Endothelial cell of umbilical vein (primary cell): ENCODE measurements around the gene PEAR1. TPM values are rescaled to one million over a fixed set of nuclear protein-coding genes. Genes with fewer than 3 reads are reported as not detected.

Experiments used
- BruUV-seq: library from RNA; stranded (reverse); fragments of 400-500 nt; replicated peaks from 2 replicates; lab custom pipeline; 2021; lab: Mats Ljungman, UMichigan
- CTCF ChIA-PET: fragments of 300-600, 350-600 bp; sonication (Branson Sonifier 250); formaldehyde crosslinking; loops from one replicate; lab custom pipeline; 2021; ENCODE audit warnings: antibody characterized with exemption, inconsistent platforms; lab: Charles Lee
- POLR2A ChIA-PET: fragments of 300-600, 350-600 bp; sonication (Branson Sonifier 250); formaldehyde crosslinking; loops from one replicate; lab custom pipeline; 2021; ENCODE audit warnings: antibody characterized with exemption, inconsistent platforms; lab: Charles Lee
- DNase-seq: peaks from one replicate; pipeline ENCODE4 v3.0.0-alpha.2; 2011; ENCODE audit warnings: low read depth, low spot score
- FAIRE-seq: peaks from 2 replicates; lab custom pipeline; 2011; peaks lifted over from hg19 to GRCh38; lab: Jason Lieb, UNC
- H2AFZ ChIP-seq: 2 replicates; pipeline ENCODE4 v1.6.0; 2012; ENCODE audit warnings: low read depth, low read length, control low read depth, inconsistent platforms
- H3K27ac ChIP-seq: 2 replicates; pipeline ENCODE4 v1.5.1; 2011; ENCODE audit warnings: low read depth, mild to moderate bottlenecking, control low read depth, low read length, moderate library complexity; ENCODE audit not compliant: insufficient read depth
- H3K27me3 ChIP-seq, 2 experiments: 2 replicates each; pipeline versions ENCODE4 v1.6.0 to v1.6.1; 2011; ENCODE audit warnings: low read length in 2 of 2, mixed read lengths in 1 of 2; ENCODE audit not compliant: control insufficient read depth in 2 of 2, insufficient read depth in 2 of 2
- H3K36me3 ChIP-seq, 2 experiments: 2 replicates in 1 of 2; 3 replicates in 1 of 2; pipeline ENCODE4 v1.5.1; 2011; ENCODE audit warnings: low read length in 2 of 2, mild to moderate bottlenecking in 1 of 2, moderate library complexity in 1 of 2; ENCODE audit not compliant: control insufficient read depth in 2 of 2, insufficient read depth in 2 of 2; ENCODE audit errors: extremely low read depth in 1 of 2
- H3K4me1 ChIP-seq: 3 replicates; pipeline ENCODE4 v1.5.1; 2011; ENCODE audit warnings: mild to moderate bottlenecking, low read length; ENCODE audit not compliant: control insufficient read depth, insufficient read depth; ENCODE audit errors: extremely low read depth
- H3K4me2 ChIP-seq: 2 replicates; pipeline ENCODE4 v1.6.1; 2011; ENCODE audit warnings: low read length, control low read depth, mixed read lengths; ENCODE audit not compliant: insufficient read depth
- H3K4me3 ChIP-seq, 3 experiments: fragments of 200-600 bp in 1 of 3; sonication (generic), shearing (Covaris generic) in 1 of 3; replicated peaks in 1 of 3; 2 replicates each; pipeline ENCODE4 v1.5.1; 2011 to 2016; ENCODE audit warnings: control low read depth in 3 of 3, low read length in 3 of 3, mild to moderate bottlenecking in 2 of 3, inconsistent platforms in 1 of 3, low read depth in 1 of 3, moderate library complexity in 1 of 3; ENCODE audit not compliant: insufficient read depth in 1 of 3
- H3K79me2 ChIP-seq: 2 replicates; pipeline ENCODE4 v1.6.0; 2012; ENCODE audit warnings: low read length, inconsistent platforms; ENCODE audit not compliant: control insufficient read depth, insufficient read depth
- H3K9ac ChIP-seq: replicated peaks from 2 replicates; pipeline ENCODE3; 2011; ENCODE audit warnings: low read length, control low read depth; ENCODE audit not compliant: insufficient read depth; ENCODE audit errors: extremely low read depth
- H3K9me1 ChIP-seq: replicated peaks from 3 replicates; pipeline ENCODE4 v1.6.0; 2011; ENCODE audit warnings: mild to moderate bottlenecking, low read length; ENCODE audit not compliant: control insufficient read depth, insufficient read depth; ENCODE audit errors: extremely low read depth
- H3K9me3 ChIP-seq: replicated peaks from 2 replicates; pipeline ENCODE4 v1.5.1; 2012; ENCODE audit warnings: low read length, inconsistent platforms; ENCODE audit not compliant: control insufficient read depth, insufficient read depth
- H4K20me1 ChIP-seq: replicated peaks from 2 replicates; pipeline ENCODE3; 2011; ENCODE audit warnings: mild to moderate bottlenecking, low read length; ENCODE audit not compliant: control insufficient read depth, insufficient read depth; ENCODE audit errors: extremely low read depth
- EZH2 ChIP-seq: IDR thresholded peaks from 2 replicates; pipeline ENCODE4 v1.6.1; 2012; ENCODE audit warnings: borderline replicate concordance, low read depth, mild to moderate bottlenecking, moderate library complexity, low read length, inconsistent platforms; ENCODE audit not compliant: severe bottlenecking
- FOS ChIP-seq: IDR thresholded peaks from 2 replicates; pipeline ENCODE4 v1.6.1; 2011; ENCODE audit warnings: mild to moderate bottlenecking, low read length, moderate library complexity, borderline replicate concordance; ENCODE audit not compliant: insufficient read depth
- GATA2 ChIP-seq: IDR thresholded peaks from 2 replicates; pipeline ENCODE4 v1.7.0; 2011; ENCODE audit warnings: low read depth, mild to moderate bottlenecking, moderate library complexity, mixed read lengths, low read length; ENCODE audit not compliant: insufficient read length, insufficient read depth
- JUN ChIP-seq: IDR thresholded peaks from 2 replicates; pipeline ENCODE4 v1.6.1; 2011; ENCODE audit warnings: borderline replicate concordance, low read depth; ENCODE audit not compliant: insufficient read length, insufficient read depth
- MYC ChIP-seq: IDR thresholded peaks from one replicate; pipeline ENCODE4 v1.6.1; 2011; ENCODE audit warnings: mild to moderate bottlenecking, low read depth, low read length
- POLR2A ChIP-seq: IDR thresholded peaks from 2 replicates; pipeline ENCODE4 v1.6.1; 2012; ENCODE audit warnings: low read depth, mild to moderate bottlenecking, control low read depth, low read length
- POLR2AphosphoS5 ChIP-seq: IDR thresholded peaks from 2 replicates; pipeline ENCODE4 v1.6.1; 2012; ENCODE audit warnings: low read depth, mild to moderate bottlenecking, control low read depth, low read length, moderate library complexity; ENCODE audit not compliant: insufficient read depth
- dilution Hi-C: fragments of 300-500 bp; cut with MboI; formaldehyde crosslinking; loops from one replicate; pipeline ENCODE4 v1.15.0; 2019; ENCODE audit warnings: low sequenced_read_pairs; ENCODE audit not compliant: extremely low pct_ligation_motif_present
- intact Hi-C: fragments of 100-400 bp; cut with micrococcal nuclease; formaldehyde crosslinking; loops from one replicate; pipeline ENCODE4 v1.10.0; 2022
- polyA plus RNA-seq, 4 experiments: library from polyadenylated mRNA; depleted of rRNA in 3 of 4; stranded (reverse) in 3 of 4; unstranded in 1 of 4; fragments of >200 nt; gene quantifications; 2 replicates each; pipeline versions ENCODE4 v1.2.1 to v1.2.3, GENCODE V29; 2011 to 2012; ENCODE audit warnings: missing spikeins in 1 of 4
- total RNA-seq: library from RNA; stranded (reverse); gene quantifications from 2 replicates; pipeline ENCODE4 v1.2.3, GENCODE V29; 2021
- TF ChIP-seq, protein P1 (sequence below): IDR thresholded peaks from 2 replicates; pipeline ENCODE4 v1.6.1; 2011; ENCODE audit not compliant: insufficient read depth, insufficient read length
- TF ChIP-seq, protein P2 (sequence below), 2 donors: IDR thresholded peaks; 1 replicate in 1 of 2; 2 replicates in 1 of 2; pipeline ENCODE4 v1.5.1; 2011; ENCODE audit warnings: low read length in 2 of 2, mild to moderate bottlenecking in 2 of 2, moderate library complexity in 2 of 2, control low read depth in 1 of 2, inconsistent platforms in 1 of 2, low read depth in 1 of 2; ENCODE audit not compliant: insufficient read depth in 1 of 2; ENCODE audit errors: extremely low read depth in 1 of 2

PEAR1 gene
- total and polyA plus RNA-seq, 2 donors (not counting 3 experiments of a cell fraction or from before 2014, with no cell fraction given): 90.7 to 106 TPM

DNA sequence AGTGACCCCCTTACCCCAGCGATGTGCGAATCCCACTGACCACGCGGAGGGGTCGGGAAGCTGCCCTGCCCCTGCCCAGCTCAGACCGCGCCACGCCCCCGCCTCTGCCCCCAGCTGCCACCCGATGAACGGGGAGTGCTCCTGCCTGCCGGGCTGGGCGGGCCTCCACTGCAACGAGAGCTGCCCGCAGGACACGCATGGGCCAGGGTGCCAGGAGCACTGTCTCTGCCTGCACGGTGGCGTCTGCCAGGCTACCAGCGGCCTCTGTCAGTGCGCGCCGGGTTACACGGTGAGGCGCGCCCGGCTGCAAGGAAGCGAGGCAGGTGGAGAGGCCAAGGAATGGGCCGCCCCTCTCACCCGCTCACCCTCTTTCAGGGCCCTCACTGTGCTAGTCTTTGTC, 15.0 kb downstream of the PEAR1 start:
- no TSS peak for BruUV-seq
- intact Hi-C loops (no loop called here), dilution Hi-C loops (no loop called here)
- no peaks in the 10 kb centered on the region for H4K20me1 ChIP-seq
- no peak overlapping the region for H3K27ac ChIP-seq
- H3K4me1 ChIP-seq: peaks cover 38% of the 10 kb centered on the region
- peaks cover 19 to 62% of the 10 kb centered on the region in 2 experiments for H3K36me3 ChIP-seq
- FAIRE-seq (no peak), DNase-seq (no peak)
- H3K4me3 ChIP-seq: no peak overlapping the region
- no peak overlapping the region for H2AFZ ChIP-seq
- no peak overlapping the region for H3K9ac ChIP-seq
- H3K27me3 ChIP-seq: no peaks in the 10 kb centered on the region
- ChIA-PET POLR2A (no interaction called here), CTCF (interaction anchor here (2.9 to 3.1 kb wide), 2 partner anchors 15 to 19 kb away, joined by 8 to 20 read pairs; partner anchors contain the start of gene PEAR1)
- H3K9me3 ChIP-seq: no peaks in the 10 kb centered on the region
- no peak overlapping the region for H3K4me2 ChIP-seq
- TF ChIP-seq, protein P1, sequence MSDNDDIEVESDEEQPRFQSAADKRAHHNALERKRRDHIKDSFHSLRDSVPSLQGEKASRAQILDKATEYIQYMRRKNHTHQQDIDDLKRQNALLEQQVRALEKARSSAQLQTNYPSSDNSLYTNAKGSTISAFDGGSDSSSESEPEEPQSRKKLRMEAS: no peak
- no peak for TF ChIP-seq POLR2AphosphoS5
- TF ChIP-seq GATA2: no peak
- TF ChIP-seq MYC: no peak
- TF ChIP-seq EZH2: no peak
- no peak for TF ChIP-seq POLR2A
- TF ChIP-seq, protein P2, sequence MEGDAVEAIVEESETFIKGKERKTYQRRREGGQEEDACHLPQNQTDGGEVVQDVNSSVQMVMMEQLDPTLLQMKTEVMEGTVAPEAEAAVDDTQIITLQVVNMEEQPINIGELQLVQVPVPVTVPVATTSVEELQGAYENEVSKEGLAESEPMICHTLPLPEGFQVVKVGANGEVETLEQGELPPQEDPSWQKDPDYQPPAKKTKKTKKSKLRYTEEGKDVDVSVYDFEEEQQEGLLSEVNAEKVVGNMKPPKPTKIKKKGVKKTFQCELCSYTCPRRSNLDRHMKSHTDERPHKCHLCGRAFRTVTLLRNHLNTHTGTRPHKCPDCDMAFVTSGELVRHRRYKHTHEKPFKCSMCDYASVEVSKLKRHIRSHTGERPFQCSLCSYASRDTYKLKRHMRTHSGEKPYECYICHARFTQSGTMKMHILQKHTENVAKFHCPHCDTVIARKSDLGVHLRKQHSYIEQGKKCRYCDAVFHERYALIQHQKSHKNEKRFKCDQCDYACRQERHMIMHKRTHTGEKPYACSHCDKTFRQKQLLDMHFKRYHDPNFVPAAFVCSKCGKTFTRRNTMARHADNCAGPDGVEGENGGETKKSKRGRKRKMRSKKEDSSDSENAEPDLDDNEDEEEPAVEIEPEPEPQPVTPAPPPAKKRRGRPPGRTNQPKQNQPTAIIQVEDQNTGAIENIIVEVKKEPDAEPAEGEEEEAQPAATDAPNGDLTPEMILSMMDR (IDR thresholded peaks at IDR 0.05; ENCODE audit: extremely low read depth in 1 of 2, insufficient read depth in 1 of 2, low read depth in 1 of 2, low read length in 2 of 2): no peak
- TF ChIP-seq FOS: no peak
- no peak for TF ChIP-seq JUN
- H3K9me1 ChIP-seq: no peaks in the 10 kb centered on the region
- peaks cover 57% of the 10 kb centered on the region for H3K79me2 ChIP-seq
